ENCODE data around the gene FGF14. TPM values are rescaled to one million over a fixed set of nuclear protein-coding genes. Genes with fewer than 3 reads are reported as not detected.

FGF14 gene
- total RNA-seq, 1 donor from 2014 or later = 2.0 TPM

GRCh38 chr13:102227741-102228140 lies 174.1 kb downstream of the FGF14 start:
- Histone ChIP-seq H3K27me3 (no peaks in the 10 kb centered on the region), H3K4me1 (no peaks in the 10 kb centered on the region), H3K27ac (no peak overlapping the region), H3K36me3 (no peaks in the 10 kb centered on the region), H3K9me3 (no peaks in the 10 kb centered on the region), H3K4me3 (no peak overlapping the region)
- no peak for TF ChIP-seq CTCF (IDR thresholded peaks at IDR 0.05)
- DNase-seq (no peak), ATAC-seq (no peak)
- intact Hi-C loops (cut with DNase I) = no loop called here

GRCh38 chr13:102226591-102226990 lies 175.3 kb downstream of the FGF14 start:
- Histone ChIP-seq H3K4me3 (no peak overlapping the region), H3K4me1 (no peaks in the 10 kb centered on the region), H3K27me3 (no peaks in the 10 kb centered on the region), H3K9me3 (no peaks in the 10 kb centered on the region), H3K27ac (no peak overlapping the region), H3K36me3 (no peaks in the 10 kb centered on the region)
- ATAC-seq = no peak
- TF ChIP-seq CTCF (IDR thresholded peaks at IDR 0.05) = no peak
- intact Hi-C loops (cut with DNase I) = no loop called here
- no peak for DNase-seq

- no peaks in the 10 kb centered on the region for H3K27me3 ChIP-seq
- no peaks in the 10 kb centered on the region for H3K36me3 ChIP-seq
- TF ChIP-seq CTCF (IDR thresholded peaks at IDR 0.05) = no peak
- intact Hi-C loops (cut with DNase I) = no loop called here
- ATAC-seq = no peak
- no peaks in the 10 kb centered on the region for H3K9me3 ChIP-seq
- DNase-seq = no peak
- H3K4me1 ChIP-seq = no peaks in the 10 kb centered on the region
- no peak overlapping the region for H3K27ac ChIP-seq
- no peak overlapping the region for H3K4me3 ChIP-seq
Measured at GRCh38 chr13:102225892-102226291, 176.0 kb downstream of the FGF14 start.

GRCh38 chr13:102220681-102221228 lies 181.1 kb downstream of the FGF14 start:
- Histone ChIP-seq H3K9me3 (no peaks in the 10 kb centered on the region), H3K4me3 (no peak overlapping the region), H3K4me1 (no peaks in the 10 kb centered on the region), H3K27me3 (no peaks in the 10 kb centered on the region), H3K36me3 (no peaks in the 10 kb centered on the region), H3K27ac (no peak overlapping the region)
- no peak for DNase-seq
- no peak for TF ChIP-seq CTCF (IDR thresholded peaks at IDR 0.05)
- ATAC-seq = peak; percentile 21
- intact Hi-C loops (cut with DNase I) = no loop called here

- intact Hi-C loops (cut with DNase I) = no loop called here
- ATAC-seq (no peak), DNase-seq (no peak)
- H3K9me3 ChIP-seq = no peaks in the 10 kb centered on the region
- no peak overlapping the region for H3K27ac ChIP-seq
- no peak overlapping the region for H3K4me3 ChIP-seq
- H3K27me3 ChIP-seq = no peaks in the 10 kb centered on the region
- no peaks in the 10 kb centered on the region for H3K4me1 ChIP-seq
- no peak for TF ChIP-seq CTCF (IDR thresholded peaks at IDR 0.05)
- no peaks in the 10 kb centered on the region for H3K36me3 ChIP-seq
Measured at GRCh38 chr13:102214956-102215355, 186.9 kb downstream of the FGF14 start.

- TF ChIP-seq CTCF (IDR thresholded peaks at IDR 0.05) = no peak
- Histone ChIP-seq H3K36me3 (no peaks in the 10 kb centered on the region), H3K4me1 (no peaks in the 10 kb centered on the region), H3K27me3 (no peaks in the 10 kb centered on the region), H3K9me3 (no peaks in the 10 kb centered on the region), H3K4me3 (no peak overlapping the region), H3K27ac (no peak overlapping the region)
- intact Hi-C loops (cut with DNase I) = no loop called here
- DNase-seq (no peak), ATAC-seq (no peak)
Measured at GRCh38 chr13:102212729-102213128, 189.1 kb downstream of the FGF14 start.
